Measurements from ENCODE around the gene PCDH9. TPM values are rescaled to one million over a fixed set of nuclear protein-coding genes. Genes with fewer than 3 reads are reported as not detected.
"Not testable (repeated sequence)": the region's sequence is repeated elsewhere in the genome, so short reads cannot be mapped to it uniquely, and the experiment has no call there.

Gene PCDH9
- total RNA-seq, 4 donors from 2014 or later: 0.37 to 2.4 (median 1.5) TPM

DNA sequence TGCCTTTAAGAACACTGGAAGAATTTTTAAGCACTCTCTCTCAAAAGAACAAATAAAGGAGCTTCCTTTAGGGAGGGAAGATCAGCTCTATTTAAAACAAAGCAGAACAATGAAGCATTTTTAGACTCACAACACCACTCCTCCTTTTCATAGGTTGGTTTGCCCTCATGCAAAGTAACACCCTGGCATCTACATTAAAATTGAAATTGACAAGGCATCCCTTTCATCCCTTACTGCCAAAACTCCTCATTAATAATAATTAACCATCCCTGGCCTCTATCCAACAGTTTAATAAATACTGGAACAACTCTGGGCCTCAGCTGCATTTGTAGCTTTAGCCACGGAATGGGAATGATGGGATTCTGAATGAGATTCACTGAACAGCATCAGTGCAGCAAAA is 929.1 kb downstream of the PCDH9 start:
- Histone ChIP-seq H3K27ac (no peak overlapping the region), H3K27me3 (no peaks in the 10 kb centered on the region), H3K36me3 (no peaks in the 10 kb centered on the region), H3K4me1 (no peaks in the 10 kb centered on the region), H3K9me3 (peaks cover 0 to 8% of the 10 kb centered on the region in 2 donors), H3K4me3 (no peak overlapping the region)
- in situ Hi-C loops (cut with MboI; ENCODE audit: low pct_ligation_motif_present in 1 of 4, low pct_unique_long_range_greater_than_20kb in 1 of 4, low sequenced_read_pairs in 3 of 4) (no loop called here), intact Hi-C loops (cut with DNase I; ENCODE audit: low total_unique reads) (no loop called here)
- WGBS, 2 donors (ENCODE audit: low coverage in 1 of 2): 50 to 64% methylated on average over 1 of the region's 1 CpG
- TF ChIP-seq EP300 (IDR thresholded peaks at IDR 0.05; ENCODE audit: low read depth) (no peak), POLR2A (IDR thresholded peaks at IDR 0.05) (no peak)
- DNase-seq: no peak

DNA sequence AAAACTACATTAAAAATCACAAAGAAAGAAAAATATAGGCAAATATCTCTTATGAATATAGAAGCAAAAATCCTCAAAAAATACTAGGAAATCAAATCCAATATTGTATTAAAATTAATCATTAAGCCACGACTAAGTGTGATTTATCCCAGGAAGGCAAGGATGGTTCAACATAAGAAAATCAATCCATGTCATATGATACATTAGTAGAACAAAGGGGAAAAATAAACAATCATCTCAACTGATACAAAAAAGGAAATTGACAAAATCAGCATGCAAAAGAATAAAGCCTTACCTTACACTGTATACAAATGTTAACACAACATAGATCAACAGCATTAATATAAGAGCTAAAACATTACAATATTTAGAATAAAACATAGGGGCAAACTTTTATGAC is 933.3 kb downstream of the PCDH9 start:
- TF ChIP-seq, protein P1, sequence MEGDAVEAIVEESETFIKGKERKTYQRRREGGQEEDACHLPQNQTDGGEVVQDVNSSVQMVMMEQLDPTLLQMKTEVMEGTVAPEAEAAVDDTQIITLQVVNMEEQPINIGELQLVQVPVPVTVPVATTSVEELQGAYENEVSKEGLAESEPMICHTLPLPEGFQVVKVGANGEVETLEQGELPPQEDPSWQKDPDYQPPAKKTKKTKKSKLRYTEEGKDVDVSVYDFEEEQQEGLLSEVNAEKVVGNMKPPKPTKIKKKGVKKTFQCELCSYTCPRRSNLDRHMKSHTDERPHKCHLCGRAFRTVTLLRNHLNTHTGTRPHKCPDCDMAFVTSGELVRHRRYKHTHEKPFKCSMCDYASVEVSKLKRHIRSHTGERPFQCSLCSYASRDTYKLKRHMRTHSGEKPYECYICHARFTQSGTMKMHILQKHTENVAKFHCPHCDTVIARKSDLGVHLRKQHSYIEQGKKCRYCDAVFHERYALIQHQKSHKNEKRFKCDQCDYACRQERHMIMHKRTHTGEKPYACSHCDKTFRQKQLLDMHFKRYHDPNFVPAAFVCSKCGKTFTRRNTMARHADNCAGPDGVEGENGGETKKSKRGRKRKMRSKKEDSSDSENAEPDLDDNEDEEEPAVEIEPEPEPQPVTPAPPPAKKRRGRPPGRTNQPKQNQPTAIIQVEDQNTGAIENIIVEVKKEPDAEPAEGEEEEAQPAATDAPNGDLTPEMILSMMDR (IDR thresholded peaks at IDR 0.05): no peak
- no peak for TF ChIP-seq POLR2AphosphoS5 (IDR thresholded peaks at IDR 0.05)
- TF ChIP-seq POLR2A (IDR thresholded peaks at IDR 0.05): no peak
- no peak for TF ChIP-seq EP300 (IDR thresholded peaks at IDR 0.05; ENCODE audit: low read depth)
- no peak overlapping the region for H3K4me3 ChIP-seq
- peaks cover 4 to 11% of the 10 kb centered on the region in 2 donors for H3K9me3 ChIP-seq
- no peak for DNase-seq
- intact Hi-C loops (cut with DNase I; ENCODE audit: low total_unique reads): no loop called here
- 44 to 65% methylated on average over 1 of the region's 1 CpG for WGBS, 2 donors (ENCODE audit: low coverage in 1 of 2)
- H3K4me1 ChIP-seq: no peaks in the 10 kb centered on the region
- no peaks in the 10 kb centered on the region for H3K36me3 ChIP-seq
- in situ Hi-C loops (cut with MboI; ENCODE audit: low pct_ligation_motif_present in 1 of 4, low pct_unique_long_range_greater_than_20kb in 1 of 4, low sequenced_read_pairs in 3 of 4): no loop called here
- H3K27ac ChIP-seq: no peak overlapping the region
- no peaks in the 10 kb centered on the region for H3K27me3 ChIP-seq

DNA sequence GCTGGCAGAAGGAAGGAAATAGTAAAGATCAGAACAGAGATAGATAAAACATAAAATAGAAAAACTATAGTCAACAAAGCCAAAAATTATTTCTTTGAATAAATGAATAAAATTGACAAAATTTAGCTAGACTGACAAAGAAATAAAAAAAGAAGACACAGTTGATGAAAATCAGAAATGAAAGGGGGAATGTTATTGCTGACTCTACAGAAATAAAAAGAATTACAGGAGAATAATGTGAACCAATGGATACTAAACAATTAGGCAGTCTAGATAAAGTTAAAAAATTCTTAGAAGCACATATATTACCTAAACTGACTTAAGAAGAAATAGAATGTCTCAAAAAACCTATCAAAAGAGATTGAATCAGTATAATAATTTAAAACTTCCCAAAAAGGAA is 933.8 kb downstream of the PCDH9 start:
- H3K4me3 ChIP-seq: no peak overlapping the region
- in situ Hi-C loops (cut with MboI; ENCODE audit: low pct_ligation_motif_present in 1 of 4, low pct_unique_long_range_greater_than_20kb in 1 of 4, low sequenced_read_pairs in 3 of 4) (no loop called here), intact Hi-C loops (cut with DNase I; ENCODE audit: low total_unique reads) (no loop called here)
- no peak overlapping the region for H3K27ac ChIP-seq
- no peak for DNase-seq
- no peaks in the 10 kb centered on the region for H3K4me1 ChIP-seq
- TF ChIP-seq EP300 (IDR thresholded peaks at IDR 0.05; ENCODE audit: low read depth) (no peak), POLR2A (IDR thresholded peaks at IDR 0.05) (no peak), POLR2AphosphoS5 (IDR thresholded peaks at IDR 0.05) (no peak)
- TF ChIP-seq, protein P1 (IDR thresholded peaks at IDR 0.05): no peak
- peaks cover 4 to 11% of the 10 kb centered on the region in 2 donors for H3K9me3 ChIP-seq
- H3K27me3 ChIP-seq: no peaks in the 10 kb centered on the region
- no peaks in the 10 kb centered on the region for H3K36me3 ChIP-seq

DNA sequence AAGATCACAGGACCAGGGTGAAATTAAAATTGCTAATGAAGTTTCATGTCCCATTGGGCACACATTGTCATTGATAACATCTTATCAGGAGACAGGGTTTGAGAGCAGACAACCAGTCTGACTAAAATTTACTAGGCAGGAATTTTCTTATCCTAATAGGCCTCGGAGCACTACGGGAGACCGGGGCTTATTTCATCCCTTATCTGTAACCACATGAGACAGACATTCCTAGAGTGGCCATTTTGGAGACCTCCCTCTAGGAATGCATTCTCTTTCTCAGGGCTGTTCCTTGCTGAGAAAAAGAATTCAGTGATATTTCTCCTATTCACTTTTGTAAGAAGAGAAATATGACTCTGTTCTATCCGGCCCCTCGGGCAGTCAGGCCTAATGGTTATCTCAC is 943.3 kb downstream of the PCDH9 start:
- DNase-seq; H3K4me1 ChIP-seq; H3K36me3 ChIP-seq; H3K27me3 ChIP-seq; H3K4me3 ChIP-seq; intact Hi-C loops (cut with DNase I; ENCODE audit: low total_unique reads); H3K27ac ChIP-seq; in situ Hi-C loops (cut with MboI; ENCODE audit: low pct_ligation_motif_present in 1 of 4, low pct_unique_long_range_greater_than_20kb in 1 of 4, low sequenced_read_pairs in 3 of 4): not testable (repeated sequence)
- H3K9me3 ChIP-seq: peaks cover 7 to 12% of the 10 kb centered on the region in 2 donors
- WGBS, 2 donors (ENCODE audit: low coverage in 1 of 2): 92% methylated on average over 5 of the region's 5 CpGs; no CpG with 5 or more reads in 1 of the 2 donors

- no peak overlapping the region for H3K27ac ChIP-seq
- no peaks in the 10 kb centered on the region for H3K36me3 ChIP-seq
- no peak for DNase-seq
- no peaks in the 10 kb centered on the region for H3K27me3 ChIP-seq
- no peaks in the 10 kb centered on the region for H3K4me1 ChIP-seq
- no peak overlapping the region for H3K4me3 ChIP-seq
- intact Hi-C loops (cut with DNase I; ENCODE audit: low total_unique reads): no loop called here
- TF ChIP-seq EP300 (IDR thresholded peaks at IDR 0.05; ENCODE audit: low read depth) (no peak), POLR2AphosphoS5 (IDR thresholded peaks at IDR 0.05) (no peak), POLR2A (IDR thresholded peaks at IDR 0.05) (no peak)
- TF ChIP-seq, protein P1 (IDR thresholded peaks at IDR 0.05): no peak
- 83 to 90% methylated on average over 1 of the region's 1 CpG for whole genome bisulfite sequencing, 2 donors (ENCODE audit: low coverage in 1 of 2)
- in situ Hi-C loops (cut with MboI; ENCODE audit: low pct_ligation_motif_present in 1 of 4, low pct_unique_long_range_greater_than_20kb in 1 of 4, low sequenced_read_pairs in 3 of 4): no loop called here
- no peaks in the 10 kb centered on the region for H3K9me3 ChIP-seq
Measured at GRCh38 chr13:66275416-66275815, 954.7 kb downstream of the PCDH9 start.
